Measurements from ENCODE around the gene IGF1R.

DNA sequence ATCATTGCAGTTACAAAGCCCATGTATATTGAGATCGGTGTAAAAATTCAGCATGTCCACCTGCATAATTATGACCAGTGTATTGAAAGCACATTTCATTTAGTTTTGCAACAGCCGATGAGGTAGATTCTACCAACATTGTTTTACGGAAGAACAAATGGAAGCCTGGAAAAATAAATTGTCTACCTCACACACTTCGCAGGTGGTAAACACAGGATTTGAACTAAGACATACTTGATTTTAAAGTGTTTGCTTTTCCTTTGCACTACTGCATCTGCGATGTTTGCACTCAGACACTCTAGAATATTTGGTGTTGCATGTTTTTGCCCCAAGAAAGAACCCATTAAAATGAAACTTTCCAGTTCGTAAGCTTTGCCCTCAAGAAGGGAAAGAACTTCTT, 210.8 kb downstream of the IGF1R start:
- no peak for TF ChIP-seq EP300 (IDR thresholded peaks at IDR 0.05)
- TF ChIP-seq, protein P1, sequence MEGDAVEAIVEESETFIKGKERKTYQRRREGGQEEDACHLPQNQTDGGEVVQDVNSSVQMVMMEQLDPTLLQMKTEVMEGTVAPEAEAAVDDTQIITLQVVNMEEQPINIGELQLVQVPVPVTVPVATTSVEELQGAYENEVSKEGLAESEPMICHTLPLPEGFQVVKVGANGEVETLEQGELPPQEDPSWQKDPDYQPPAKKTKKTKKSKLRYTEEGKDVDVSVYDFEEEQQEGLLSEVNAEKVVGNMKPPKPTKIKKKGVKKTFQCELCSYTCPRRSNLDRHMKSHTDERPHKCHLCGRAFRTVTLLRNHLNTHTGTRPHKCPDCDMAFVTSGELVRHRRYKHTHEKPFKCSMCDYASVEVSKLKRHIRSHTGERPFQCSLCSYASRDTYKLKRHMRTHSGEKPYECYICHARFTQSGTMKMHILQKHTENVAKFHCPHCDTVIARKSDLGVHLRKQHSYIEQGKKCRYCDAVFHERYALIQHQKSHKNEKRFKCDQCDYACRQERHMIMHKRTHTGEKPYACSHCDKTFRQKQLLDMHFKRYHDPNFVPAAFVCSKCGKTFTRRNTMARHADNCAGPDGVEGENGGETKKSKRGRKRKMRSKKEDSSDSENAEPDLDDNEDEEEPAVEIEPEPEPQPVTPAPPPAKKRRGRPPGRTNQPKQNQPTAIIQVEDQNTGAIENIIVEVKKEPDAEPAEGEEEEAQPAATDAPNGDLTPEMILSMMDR (IDR thresholded peaks at IDR 0.05), result no peak
